Measurements from ENCODE around the gene DNAH11.
"Not testable (repeated sequence)": the region's sequence is repeated elsewhere in the genome, so short reads cannot be mapped to it uniquely, and the experiment has no call there.

DNAH11 gene

DNA sequence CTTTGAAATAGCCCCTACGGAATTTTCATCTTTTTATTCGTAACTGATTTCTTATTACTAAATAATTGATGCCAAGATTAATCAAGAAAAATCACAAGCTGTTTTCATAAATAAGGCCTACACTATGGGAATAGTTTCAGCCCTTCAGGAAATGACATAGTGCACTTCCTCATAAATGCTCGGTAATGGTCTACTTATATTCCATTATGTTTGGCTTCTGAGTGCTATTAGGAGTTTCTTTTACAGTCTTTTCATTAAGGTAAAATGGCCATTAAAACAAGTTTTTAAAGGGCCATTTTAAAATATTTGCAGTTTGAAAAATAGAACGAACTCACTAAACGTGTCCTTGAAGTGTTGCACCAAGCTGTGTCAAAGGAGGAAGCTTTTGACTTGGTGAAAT is 174.5 kb downstream of the DNAH11 start:
- no peak for DNase-seq (ENCODE audit: low read depth)

DNA sequence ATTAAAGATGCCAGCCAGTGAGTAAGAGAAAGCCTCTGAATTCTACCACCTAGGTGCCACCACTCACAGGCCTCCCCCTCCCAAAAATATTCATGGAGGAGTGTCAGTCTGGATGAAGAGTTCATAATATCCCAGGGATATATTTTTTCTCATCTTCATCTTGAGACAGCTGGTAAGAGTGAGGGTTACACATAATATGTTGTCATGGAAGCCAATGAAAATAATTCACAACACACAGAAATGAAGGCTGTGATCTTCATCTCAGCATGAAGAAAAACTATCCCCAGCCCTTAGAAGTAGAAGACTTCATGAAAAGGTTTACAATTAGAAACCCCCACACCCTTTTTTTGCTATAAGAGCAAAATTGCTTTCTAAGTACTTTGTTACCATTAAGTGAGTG is 175.6 kb downstream of the DNAH11 start:
- no peak for DNase-seq (ENCODE audit: low read depth)

DNA sequence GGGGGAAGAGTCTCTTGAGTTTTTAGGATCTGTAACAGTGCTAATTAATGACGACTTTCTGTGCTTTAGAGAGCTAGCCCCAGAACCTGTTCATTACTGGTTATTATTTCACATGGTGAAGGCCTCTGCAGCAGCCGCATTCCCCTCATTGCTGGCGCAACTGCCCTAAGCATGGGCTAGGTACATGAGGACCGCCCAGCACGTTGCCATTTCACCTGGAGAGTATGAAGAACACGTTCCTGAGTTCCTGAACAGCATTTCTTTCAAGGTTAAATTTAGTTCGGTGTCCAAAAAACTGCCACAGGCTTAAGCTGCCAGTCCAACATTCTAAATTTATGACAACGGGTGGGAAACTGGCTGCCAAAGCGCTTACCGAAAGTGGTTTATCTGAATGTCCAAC is 177.0 kb downstream of the DNAH11 start:
- no peak for DNase-seq (ENCODE audit: low read depth)

DNA sequence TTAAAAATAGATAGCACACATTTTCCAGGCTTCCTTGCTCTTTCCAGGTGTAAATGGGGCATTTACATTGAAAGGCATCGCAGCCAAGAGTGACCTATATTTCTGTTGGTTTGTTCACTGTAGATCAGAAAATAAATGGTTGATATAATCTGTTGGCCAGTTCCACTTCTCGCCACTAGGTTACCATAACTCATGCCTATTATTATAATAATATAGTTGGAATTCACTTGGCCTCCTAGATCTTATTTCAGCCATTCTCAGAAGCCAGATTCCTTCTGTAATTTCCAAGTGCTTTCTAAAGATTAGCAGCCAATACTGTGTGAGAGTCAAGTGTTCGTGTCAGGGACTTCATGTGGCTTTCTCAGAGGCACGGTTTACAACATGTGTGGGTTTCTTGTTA is 179.5 kb downstream of the DNAH11 start:
- DNase-seq (ENCODE audit: low read depth) = peak; percentile 3

DNA sequence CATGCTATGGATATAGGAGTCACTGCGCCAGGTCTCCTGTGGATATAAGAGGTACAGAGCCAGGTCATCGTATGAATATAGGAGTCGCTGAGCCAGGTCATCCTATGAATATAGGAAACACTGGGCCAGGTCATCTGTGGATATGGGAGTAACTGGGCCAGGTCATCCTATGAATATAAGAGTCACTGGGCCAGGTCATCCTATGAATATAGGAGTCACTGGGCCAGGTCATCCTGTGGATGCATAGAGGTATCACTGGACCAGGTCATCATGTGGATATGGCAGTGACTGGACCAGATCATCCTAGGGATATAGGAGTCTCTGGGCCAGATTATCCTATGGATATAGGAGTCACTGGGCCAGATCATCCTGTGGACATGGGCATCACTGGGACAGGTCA is 181.7 kb downstream of the DNAH11 start:
- no peak for DNase-seq (ENCODE audit: low read depth)

DNA sequence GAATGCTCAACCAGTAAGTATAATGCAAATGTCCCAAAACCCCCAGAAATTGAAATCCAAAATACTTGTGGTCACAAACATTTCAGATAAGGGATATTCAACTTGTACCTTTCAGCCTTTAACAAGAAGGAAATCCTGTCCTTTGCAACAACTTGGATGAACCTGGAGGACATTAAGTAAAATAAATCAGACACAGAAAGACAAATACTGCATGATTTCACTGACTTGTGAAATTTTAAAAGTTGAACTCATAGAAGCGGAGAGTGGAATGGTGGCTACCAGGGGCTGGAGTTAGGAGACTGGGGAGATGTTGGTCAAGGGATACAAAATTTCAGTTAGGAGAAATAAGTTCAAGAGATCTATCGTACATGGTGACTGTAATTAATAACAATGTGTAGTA is 187.6 kb downstream of the DNAH11 start:
- DNase-seq (ENCODE audit: low read depth) = no peak

DNA sequence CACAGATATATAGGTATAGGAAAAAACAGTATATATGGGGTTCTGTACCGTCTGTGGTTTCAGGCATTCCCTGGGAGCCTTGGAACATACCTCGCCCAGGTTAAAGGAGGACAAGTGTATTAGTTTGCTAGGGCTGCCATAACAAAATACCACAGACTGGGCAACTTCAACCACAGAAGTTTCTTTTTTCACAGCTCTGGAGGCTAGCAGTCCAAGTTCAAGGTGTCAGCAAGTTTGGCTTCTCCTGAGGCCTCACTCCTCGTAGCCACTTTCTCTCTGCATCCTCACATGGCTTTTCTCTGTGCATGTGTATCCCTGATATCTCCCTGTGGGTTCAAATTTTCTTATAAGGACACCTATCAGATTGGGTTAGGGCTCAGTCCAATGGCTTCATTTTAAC is 189.1 kb downstream of the DNAH11 start:
- DNase-seq (ENCODE audit: low read depth) = no peak

DNA sequence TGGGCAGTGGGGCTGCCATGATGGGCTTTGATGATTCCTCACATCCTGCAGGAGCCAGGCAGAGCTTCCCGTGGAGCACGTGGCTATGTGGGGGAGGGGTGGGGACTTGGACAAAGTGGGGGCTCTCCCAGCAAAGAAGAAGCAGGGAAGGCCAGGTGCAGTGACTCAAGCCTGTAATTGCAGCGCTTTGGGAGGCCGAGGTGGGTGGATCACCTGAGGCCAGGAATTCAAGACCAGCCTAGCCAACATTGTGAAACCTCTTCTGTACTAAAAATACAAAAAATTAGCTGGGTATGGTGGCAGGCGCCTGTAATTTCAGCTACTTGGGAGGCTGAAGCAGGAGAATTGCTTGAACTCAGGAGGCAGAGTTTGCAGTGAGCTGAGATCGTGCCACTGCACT is 190.1 kb downstream of the DNAH11 start:
- not testable (repeated sequence) for DNase-seq (ENCODE audit: low read depth)

DNA sequence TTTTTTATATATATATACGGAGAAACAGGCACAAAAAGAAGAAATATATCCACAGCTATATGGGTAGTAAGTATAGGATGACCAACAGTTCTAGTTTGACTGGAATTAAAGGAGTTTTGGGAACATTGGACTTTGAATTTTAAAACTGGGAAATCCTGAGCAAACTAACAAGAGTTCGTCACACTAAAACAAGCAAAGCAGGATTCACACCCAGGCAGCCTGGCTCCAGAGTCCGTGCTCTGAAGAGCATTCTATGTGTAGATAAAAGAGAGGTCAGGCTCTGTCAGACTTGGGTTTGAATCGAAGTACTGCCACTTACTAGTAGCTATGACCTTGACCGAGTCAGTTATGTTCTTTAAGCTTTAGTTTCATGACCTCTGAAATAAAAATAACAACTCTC is 191.0 kb downstream of the DNAH11 start:
- no peak for DNase-seq (ENCODE audit: low read depth)

DNA sequence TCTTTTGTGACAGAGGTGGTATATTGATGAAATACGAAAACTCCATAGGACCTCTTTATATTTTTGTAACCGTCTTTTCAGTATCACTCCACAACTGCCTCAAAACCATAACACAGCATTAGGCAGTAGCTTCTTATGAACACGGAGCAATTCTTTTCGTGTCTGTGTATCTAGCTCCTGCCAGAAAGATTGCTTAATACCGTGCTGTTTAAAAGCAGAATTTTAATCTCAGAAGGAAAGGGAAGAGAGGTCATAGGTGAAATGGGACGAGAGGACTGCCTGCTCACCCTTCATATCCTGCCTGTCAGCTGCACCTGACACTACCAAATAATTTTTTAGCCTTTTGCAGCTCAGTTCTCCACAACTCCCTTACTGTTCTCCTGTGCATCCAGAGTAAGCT is 200.7 kb downstream of the DNAH11 start:
- no peak for DNase-seq (ENCODE audit: low read depth)

DNA sequence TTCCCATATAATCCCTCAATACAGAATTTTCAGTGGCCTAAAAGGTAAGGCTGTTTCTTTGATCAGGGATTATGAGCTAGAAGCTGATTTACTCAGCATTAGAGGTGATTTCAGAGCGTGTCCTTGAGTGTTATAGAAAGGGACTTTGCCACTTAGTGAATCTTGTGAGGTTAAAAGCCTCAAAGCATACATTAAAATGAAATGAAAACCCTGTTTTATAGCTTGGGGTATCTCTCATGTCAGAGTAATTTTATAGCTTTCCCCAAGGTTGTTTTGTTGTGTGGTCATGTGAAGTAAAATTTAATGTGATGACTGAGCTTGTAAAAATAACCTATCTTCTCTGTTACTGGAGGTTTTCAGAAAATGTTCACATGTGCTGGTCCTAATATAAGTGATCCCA is 204.1 kb downstream of the DNAH11 start:
- DNase-seq (ENCODE audit: low read depth) = no peak

DNA sequence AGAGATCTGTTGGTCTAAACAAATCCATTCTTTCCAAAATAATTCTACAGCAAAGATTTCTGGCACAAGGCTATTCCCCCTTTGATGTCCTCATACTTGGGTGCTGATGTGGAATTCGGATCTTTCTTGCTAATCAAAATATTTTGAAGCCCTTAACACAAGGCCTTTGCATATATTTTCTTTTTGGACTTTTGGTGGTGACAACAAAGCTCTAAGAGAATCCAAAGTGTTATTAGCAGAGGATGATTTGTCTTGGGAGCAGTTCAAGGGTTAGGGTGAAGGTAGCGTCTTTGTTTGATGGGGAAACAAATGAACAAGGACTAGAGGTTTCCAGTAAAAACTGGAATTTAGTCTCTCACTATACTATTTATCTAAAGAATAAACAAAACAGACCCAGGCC is 205.0 kb downstream of the DNAH11 start:
- DNase-seq (ENCODE audit: low read depth) = no peak

DNA sequence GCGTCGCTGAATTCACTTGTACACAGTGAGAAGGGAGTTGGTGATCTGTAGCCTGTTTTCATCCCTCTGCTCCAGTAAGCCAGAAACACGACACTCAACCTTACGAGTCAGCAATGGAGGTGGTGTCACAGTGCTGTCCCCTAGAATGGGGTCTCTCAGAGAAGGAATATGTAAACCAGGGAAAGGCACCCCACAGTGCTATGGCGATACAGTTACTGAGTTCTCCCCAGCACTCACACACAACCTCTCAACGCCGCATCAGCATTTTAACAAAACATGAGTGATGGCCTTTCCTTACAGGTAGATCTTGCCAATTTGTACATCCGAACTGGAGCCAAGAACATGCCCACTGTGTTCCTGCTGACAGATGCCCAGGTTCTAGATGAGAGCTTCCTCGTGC is 206.5 kb downstream of the DNAH11 start:
- no peak for DNase-seq (ENCODE audit: low read depth)

DNA sequence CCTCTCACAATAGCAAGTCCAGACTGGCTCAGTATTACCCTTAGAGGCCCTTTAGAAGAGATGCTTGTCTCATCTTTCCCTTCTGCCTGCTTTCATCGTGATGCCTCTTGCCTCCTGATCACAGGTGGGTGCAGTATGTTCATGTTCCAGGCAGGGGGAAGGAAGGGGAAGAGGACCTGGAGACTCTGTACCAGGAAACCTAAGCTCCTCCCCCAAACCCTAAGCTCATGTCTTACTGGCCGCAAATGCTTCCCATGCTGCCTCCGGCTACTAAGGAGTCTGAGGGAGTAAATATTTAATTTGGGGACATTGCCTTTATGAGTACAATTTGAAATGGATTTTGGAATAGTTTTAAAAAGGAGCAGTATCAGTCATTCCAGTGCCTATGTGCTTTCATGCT is 210.2 kb downstream of the DNAH11 start:
- DNase-seq (ENCODE audit: low read depth) = no peak

DNA sequence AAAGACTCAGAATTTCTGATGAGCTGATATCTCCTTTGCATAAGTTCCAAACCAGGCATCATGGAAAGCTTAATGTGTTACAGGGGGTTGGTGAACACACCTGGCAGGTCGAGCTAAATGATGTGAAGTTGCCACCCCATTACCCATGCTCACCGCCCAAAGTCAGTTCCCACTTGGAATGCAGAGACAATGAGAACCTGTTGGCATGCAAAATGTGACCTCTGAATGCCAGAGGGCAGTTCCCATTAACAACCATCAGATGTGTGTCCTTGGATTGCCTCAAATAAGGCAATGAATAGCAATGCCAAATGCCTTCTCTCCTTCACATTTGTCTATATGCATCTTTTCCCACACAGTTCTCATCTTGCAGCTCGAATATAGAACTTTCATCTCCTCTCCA is 212.1 kb downstream of the DNAH11 start:
- DNase-seq (ENCODE audit: low read depth) = no peak

DNA sequence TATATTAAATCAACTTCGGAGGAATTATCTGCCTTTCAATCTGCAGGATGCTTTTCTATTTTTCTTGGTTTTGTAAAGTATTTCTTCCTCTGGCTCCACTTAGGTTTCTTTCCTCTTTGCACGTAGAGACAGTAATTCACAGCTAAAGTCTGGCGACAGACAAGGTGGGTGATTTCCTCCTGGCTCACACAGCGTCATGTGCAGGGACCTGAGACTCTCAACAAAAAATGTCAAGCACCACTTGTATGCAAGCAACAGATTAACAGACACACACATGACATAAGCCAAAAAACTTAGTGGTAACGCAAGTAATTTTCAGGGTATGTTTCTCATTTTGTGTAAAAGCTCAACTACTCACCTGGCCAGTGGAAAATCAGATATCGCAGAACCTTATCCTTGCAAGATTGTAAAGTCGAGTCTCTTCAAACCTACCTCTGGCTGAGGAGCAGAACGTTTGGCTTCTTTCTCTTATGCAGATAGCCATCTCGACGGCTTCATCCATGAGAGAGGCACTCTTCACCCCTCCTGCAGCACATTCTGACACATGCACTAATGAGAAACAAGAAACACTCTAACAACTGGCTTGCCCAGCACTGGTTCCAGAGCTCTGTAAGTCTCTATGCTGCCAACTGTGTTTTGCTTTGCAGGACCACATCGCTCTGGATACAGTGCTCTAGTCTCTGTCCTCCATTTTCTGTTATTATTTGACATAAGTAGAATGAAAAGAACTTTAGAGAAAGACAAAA is 214.9 kb downstream of the DNAH11 start:
- no peak for DNase-seq (ENCODE audit: low read depth)

DNA sequence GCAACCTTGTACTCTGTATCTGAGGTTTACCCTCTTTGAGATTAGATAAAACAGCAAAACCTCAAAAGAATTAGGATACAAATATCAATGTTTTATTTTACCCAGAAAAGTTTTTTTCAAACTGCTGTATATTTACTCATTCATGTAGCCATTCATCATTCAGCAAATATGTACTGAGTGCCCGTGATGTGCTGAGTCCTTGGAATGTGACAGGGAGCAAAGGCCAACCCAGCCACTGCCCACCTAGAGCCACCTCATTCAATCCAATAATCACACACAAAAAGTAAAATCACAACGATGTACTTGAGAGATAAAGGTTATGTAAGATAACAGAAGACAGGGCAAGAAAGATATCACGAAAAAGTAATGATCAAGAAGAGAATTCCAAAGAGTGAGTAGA is 215.4 kb downstream of the DNAH11 start:
- no peak for DNase-seq (ENCODE audit: low read depth)

DNA sequence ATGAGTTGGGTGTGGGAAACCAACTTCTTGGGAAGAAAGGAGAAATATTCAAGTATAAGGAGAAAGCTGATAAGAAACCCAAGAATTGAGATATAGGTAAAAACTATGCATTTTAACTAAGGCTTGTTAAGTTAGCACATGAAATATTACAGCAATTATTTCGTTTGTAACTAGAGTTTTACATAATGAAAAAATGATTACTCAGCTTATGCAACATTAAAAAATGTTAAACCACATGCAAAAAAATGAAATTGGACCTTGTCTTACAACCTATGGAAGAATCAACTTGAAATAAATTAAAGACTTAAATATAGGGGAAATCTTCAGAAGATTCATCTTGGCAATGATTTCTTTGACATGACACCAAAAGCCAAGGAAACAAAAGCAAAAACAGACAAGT is 219.6 kb downstream of the DNAH11 start:
- no peak for DNase-seq (ENCODE audit: low read depth)

DNA sequence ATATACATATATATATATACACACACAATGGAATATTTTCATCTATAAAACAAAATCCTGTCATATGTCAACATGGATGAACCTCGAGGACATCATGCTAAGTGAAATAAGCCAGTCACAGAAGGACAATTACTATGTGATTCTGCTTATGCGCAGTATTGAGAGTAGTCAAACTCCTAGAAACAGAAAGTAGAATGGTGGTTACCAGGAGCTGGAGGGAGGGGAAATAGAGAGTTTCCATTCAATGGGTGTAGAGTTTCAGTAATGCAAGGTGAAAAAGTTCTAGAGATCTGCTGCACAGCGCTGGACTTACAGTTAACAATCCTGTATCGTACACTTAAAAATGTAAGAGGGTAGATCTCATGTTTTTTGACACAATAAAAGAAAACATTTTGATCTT is 221.0 kb downstream of the DNAH11 start:
- DNase-seq (ENCODE audit: low read depth) = no peak

DNA sequence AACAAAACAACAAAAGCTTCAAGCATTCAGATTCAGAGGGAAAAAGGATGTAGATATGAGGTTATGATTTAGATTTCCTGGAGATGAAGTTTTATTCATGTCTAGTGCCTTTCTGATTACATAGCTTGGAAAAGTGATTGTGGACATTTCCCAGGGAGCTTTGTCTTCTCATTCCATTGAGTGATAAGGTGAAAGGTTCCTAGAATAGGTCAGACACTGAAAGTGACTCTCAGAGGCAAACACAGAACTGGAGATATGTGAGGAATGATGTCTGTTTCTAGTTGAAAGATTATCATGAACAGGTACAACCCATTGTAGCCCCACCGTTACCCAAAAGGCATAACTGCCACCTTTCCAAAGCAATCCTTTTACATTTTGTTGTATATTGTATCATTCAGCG is 223.4 kb downstream of the DNAH11 start:
- no peak for DNase-seq (ENCODE audit: low read depth)

DNA sequence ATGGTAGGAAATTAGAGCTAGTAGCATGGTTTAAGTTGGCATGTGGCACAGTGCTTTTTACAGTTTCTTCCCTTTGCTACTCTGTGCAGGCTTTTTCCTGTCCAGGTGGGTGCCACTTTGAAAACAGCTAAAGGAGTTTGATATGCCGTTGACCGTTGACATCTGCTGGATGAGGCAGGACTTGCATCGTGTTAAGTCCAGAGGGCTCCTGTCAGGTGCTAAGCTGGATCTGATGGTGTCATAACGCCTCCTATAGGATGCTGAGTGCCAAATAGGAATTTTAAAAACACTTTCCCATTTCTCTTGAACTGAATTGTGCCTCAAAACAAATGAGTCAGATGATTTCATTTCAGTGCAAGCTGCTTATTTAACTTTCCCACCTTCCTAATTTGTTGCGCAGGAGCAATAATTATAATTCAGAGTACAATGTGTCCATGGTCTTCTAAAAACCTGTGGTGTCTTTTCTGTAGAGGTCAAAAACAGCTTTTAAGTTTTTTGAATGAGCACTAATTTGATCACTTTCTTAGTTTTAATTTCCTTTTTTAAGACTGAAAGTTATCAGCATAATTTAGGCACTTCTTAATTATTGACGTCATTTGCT is 224.6 kb downstream of the DNAH11 start:
- peak; percentile 85 for DNase-seq (ENCODE audit: low read depth)

DNA sequence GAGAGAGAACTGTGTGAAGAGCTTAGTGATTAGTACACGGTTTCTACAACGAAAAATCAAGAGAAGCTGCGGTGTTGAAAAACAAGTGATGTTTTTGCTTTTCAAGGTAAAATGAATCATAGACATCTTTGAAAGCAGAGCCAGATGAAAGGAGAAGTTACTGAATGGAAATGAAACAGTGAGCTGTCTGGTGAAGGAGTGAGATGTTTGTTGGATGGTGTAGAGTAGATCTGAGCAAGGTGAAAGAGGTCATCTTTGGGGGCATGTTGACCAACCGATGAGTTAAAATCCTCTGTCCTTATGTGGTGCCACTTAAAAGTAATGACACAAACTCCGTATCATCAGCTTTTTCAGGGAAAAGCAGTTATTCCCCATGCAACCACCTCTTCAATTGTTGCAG is 225.4 kb downstream of the DNAH11 start:
- DNase-seq (ENCODE audit: low read depth) = no peak

DNA sequence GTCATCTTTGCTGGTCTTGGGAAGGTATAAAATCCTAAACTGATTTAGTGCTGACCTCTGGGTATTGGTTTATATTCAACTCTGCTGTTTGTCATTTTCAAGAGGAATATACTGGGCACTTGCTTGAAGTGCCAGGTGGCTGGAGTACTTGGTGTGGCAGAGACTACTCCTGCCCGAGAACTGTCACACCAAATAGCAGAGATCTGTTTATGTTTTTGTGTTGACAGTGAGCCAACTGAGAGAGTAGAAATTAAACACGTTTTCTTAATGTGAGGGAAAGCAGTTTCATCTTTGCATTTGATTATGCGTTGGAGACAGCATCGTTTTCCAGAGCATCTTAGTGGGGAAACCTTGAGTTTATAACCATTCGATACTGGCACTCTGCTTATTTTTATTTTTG is 228.4 kb downstream of the DNAH11 start:
- DNase-seq (ENCODE audit: low read depth) = no peak

DNA sequence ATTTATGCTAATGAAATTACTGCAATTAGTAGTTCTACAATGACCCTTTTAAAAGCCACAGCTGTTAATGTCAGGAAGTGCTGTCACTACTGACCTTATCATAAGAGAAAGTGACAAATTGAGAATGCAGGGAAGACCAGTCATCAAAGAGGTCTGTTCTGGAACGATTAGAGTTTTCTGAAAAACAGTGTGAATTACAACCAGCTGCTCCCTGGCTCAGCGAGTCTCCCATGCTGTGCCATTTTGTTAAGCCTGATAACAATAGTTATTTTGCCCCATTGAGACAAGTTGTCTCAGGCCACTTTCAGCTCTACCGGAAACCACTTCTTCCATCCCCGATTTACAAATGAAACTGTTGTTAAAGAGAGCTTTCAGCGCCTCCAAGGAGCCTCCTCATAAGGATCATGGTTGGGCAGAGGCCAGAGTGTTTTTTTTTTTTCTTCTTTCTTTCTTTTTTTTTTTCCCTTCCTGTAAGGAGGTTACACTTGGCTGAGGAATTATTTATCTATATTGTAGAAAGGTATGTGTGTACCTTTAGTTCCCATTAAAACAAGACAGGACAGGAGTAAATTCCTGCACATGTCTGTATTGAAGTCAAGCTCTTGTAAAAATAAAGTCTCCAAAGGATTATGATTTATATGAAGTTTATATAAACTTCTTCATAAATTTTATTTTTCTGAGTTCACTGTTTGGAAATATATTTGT is 229.2 kb downstream of the DNAH11 start:
- DNase-seq (ENCODE audit: low read depth) = no peak

All from iris pigment epithelial cell (primary cell).